Liver (tissue), 9 donors: Measurements from ENCODE around the gene BAIAP2. TPM values are rescaled to one million over a fixed set of nuclear protein-coding genes. Genes with fewer than 3 reads are reported as not detected.

ENCODE experiments used
- DNase-seq: peaks from one replicate; pipeline ENCODE4 v3.0.0-alpha.2; 2017; ENCODE audit warnings: low spot score
- H3K27ac ChIP-seq, 2 donors: one replicate each; pipeline ENCODE4 v1.7.0; 2013; ENCODE audit warnings: inconsistent platforms in 2 of 2, low read length in 2 of 2, control low read depth in 1 of 2, low read depth in 1 of 2, mild to moderate bottlenecking in 1 of 2
- H3K27me3 ChIP-seq, 4 donors: one replicate each; pipeline versions ENCODE4 v1.6.1 to v1.7.0; 2013; ENCODE audit warnings: low read length in 3 of 4, inconsistent platforms in 1 of 4, mild to moderate bottlenecking in 1 of 4, moderate library complexity in 1 of 4; ENCODE audit not compliant: control insufficient read depth in 4 of 4, insufficient read depth in 4 of 4
- H3K36me3 ChIP-seq, 4 donors: one replicate each; pipeline versions ENCODE4 v1.6.1 to v1.7.0; 2013; ENCODE audit warnings: low read length in 3 of 4, mild to moderate bottlenecking in 3 of 4, low read depth in 1 of 4, moderate library complexity in 1 of 4; ENCODE audit not compliant: control insufficient read depth in 4 of 4, insufficient read depth in 3 of 4
- H3K4me1 ChIP-seq, 4 donors: one replicate each; pipeline versions ENCODE4 v1.6.1 to v1.7.0; 2013; ENCODE audit warnings: low read length in 3 of 4, mild to moderate bottlenecking in 3 of 4, moderate library complexity in 1 of 4; ENCODE audit not compliant: control insufficient read depth in 4 of 4, insufficient read depth in 4 of 4
- H3K4me3 ChIP-seq, 3 donors: one replicate each; pipeline versions ENCODE4 v1.6.1 to v1.7.0; 2013; ENCODE audit warnings: low read length in 3 of 3, control low read depth in 1 of 3, low read depth in 1 of 3, mild to moderate bottlenecking in 1 of 3
- H3K9ac ChIP-seq, 2 donors: one replicate each; pipeline ENCODE4 v1.7.0; 2013; ENCODE audit warnings: low read length in 2 of 2, mild to moderate bottlenecking in 2 of 2, moderate library complexity in 2 of 2, control low read depth in 1 of 2, low read depth in 1 of 2
- H3K9me3 ChIP-seq, 4 donors: one replicate each; pipeline versions ENCODE4 v1.6.1 to v1.7.0; 2013; ENCODE audit warnings: low read length in 3 of 4; ENCODE audit not compliant: control insufficient read depth in 4 of 4
- FOXA2 ChIP-seq: IDR thresholded peaks from 2 replicates; pipeline ENCODE4 v1.6.1; 2016; ENCODE audit warnings: antibody characterized with exemption
- HNF4G ChIP-seq: IDR thresholded peaks from 2 replicates; pipeline ENCODE4 v1.6.1; 2016; ENCODE audit warnings: antibody characterized with exemption
- NR2F2 ChIP-seq: IDR thresholded peaks from 2 replicates; pipeline ENCODE4 v1.6.1; 2016; ENCODE audit warnings: antibody characterized with exemption
- SP1 ChIP-seq: IDR thresholded peaks from 2 replicates; pipeline ENCODE4 v1.6.1; 2018; ENCODE audit warnings: antibody characterized with exemption, mild to moderate bottlenecking
- TAF1 ChIP-seq: conservative IDR thresholded peaks from 2 replicates; pipeline ENCODE4 v1.6.1; 2016; ENCODE audit warnings: antibody characterized with exemption, mild to moderate bottlenecking
- YY1 ChIP-seq: IDR thresholded peaks from 2 replicates; pipeline ENCODE4 v1.6.1; 2016; ENCODE audit warnings: antibody characterized with exemption, mild to moderate bottlenecking
- WGBS: extraction: QIAGEN DNeasy Blood & Tissue Kit; methylation state at CpG from one replicate; pipeline ENCODE4 v1.1.7; 2013; 5-methylcytosine and 5-hydroxymethylcytosine counted together
- polyA plus RNA-seq, 2 donors: library from polyadenylated mRNA; stranded (reverse) in 1 of 2; unstranded in 1 of 2; fragments of 200-250 nt in 1 of 2; fragments of >200 nt in 1 of 2; fragmentation: Nextera tagmentation in 1 of 2; extraction: Ambion mirVana in 1 of 2; gene quantifications; one replicate each; pipeline versions ENCODE4 v1.2.1 to v1.2.3, GENCODE V29; 2013 to 2015
- total RNA-seq, 2 donors: library from RNA; depleted of rRNA; stranded (reverse); fragments of >200 nt; gene quantifications; one replicate each; pipeline ENCODE4 v1.2.3, GENCODE V29; 2014
- TF ChIP-seq, protein P1 (sequence below): IDR thresholded peaks from 2 replicates; pipeline ENCODE4 v1.6.1; 2016; ENCODE audit warnings: antibody characterized with exemption
- TF ChIP-seq, protein P2 (sequence below): IDR thresholded peaks from 2 replicates; pipeline ENCODE4 v1.6.1; 2016; ENCODE audit warnings: antibody characterized with exemption
- TF ChIP-seq, protein P3 (sequence below): fragments of 150-350 bp; IDR thresholded peaks from 2 replicates; pipeline ENCODE4 v1.5.1; 2017; ENCODE audit warnings: improper control_type of control experiment, low read depth, low read length; ENCODE audit not compliant: missing input control
- donor health status: healthy.
- donor health status: healthy.
- donor health status: healthy.
- donor health status: healthy.
- donor health status: healthy.

BAIAP2 gene
- total and polyA plus RNA-seq, 4 donors, result 8.1 to 61.3 (median 44.9) TPM

DNA sequence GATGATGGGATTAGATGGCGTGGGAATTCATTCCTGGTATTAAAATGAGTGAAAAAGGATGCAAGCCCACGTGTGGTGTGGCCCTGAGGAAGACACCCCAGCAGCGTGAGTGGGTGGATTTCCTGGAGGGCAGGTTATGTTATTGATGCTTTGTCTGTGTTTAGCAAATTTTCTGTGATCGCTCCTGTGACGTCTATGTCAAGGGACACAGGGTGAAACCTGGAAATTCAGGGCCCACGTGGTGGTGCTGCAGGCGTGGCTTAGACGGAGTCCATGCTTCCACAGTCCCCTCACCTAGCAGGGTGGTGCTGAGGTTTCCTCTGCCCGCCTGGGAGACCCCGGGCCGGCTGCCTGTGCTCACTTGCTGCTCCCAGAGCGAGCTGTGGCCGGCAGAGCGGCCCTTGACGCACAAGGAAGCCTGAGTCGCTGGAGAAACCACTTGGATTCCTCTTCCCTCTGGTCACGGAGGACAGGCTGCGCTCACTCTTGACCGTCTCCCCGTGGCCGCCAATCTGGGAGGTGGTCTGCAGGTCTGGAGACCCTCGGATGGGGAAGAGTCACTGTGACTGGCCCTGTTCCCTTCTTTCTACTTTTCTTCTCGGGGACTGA lies 23.4 kb downstream of the BAIAP2 start:
- H3K4me3 ChIP-seq, result no peak overlapping the region
- H3K9ac ChIP-seq, result no peak overlapping the region
- no peak overlapping the region for H3K27ac ChIP-seq
- H3K4me1 ChIP-seq, result peaks cover 0 to 6% (median 5%) of the 10 kb centered on the region in 4 donors
- no peaks in the 10 kb centered on the region for H3K9me3 ChIP-seq
- H3K27me3 ChIP-seq, result no peaks in the 10 kb centered on the region
- H3K36me3 ChIP-seq, result peaks cover 8 to 39% (median 12%) of the 10 kb centered on the region in 4 donors
- TF ChIP-seq NR2F2 (no peak), TAF1 (no peak), SP1 (no peak)
- TF ChIP-seq, protein P1, sequence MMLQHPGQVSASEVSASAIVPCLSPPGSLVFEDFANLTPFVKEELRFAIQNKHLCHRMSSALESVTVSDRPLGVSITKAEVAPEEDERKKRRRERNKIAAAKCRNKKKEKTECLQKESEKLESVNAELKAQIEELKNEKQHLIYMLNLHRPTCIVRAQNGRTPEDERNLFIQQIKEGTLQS, result no peak
- TF ChIP-seq, protein P2, sequence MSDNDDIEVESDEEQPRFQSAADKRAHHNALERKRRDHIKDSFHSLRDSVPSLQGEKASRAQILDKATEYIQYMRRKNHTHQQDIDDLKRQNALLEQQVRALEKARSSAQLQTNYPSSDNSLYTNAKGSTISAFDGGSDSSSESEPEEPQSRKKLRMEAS, result no peak
- WGBS, result 87% methylated on average over 23 of the region's 23 CpGs
- DNase-seq, result no peak

DNA sequence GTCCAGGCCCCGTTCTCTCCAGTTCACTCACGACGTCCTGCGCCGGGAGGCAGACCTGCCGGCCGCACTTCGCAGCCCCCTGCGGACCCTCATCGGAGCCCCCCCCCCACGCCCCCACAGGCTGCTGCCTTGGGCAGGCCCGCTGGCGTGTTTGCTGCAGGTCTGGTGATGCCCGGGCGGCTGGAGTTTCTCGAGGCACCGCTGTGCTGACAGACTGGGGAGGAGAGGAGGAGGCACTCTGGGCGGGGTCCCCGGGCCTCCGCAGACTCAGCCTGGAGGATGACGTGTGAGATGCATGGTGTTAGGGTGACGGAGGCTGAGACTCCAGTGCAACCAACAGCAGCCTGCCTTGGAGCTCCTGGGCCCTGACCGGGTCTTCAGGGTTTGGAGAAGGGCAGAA lies 24.1 kb downstream of the BAIAP2 start:
- WGBS, result 93% methylated on average over 23 of the region's 23 CpGs
- Histone ChIP-seq H3K9ac (no peak overlapping the region), H3K4me3 (no peak overlapping the region), H3K4me1 (peaks cover 3 to 13% (median 11%) of the 10 kb centered on the region in 4 donors), H3K9me3 (no peaks in the 10 kb centered on the region), H3K27me3 (no peaks in the 10 kb centered on the region), H3K27ac (no peak overlapping the region), H3K36me3 (peaks cover 8 to 39% (median 12%) of the 10 kb centered on the region in 4 donors)
- no peak for DNase-seq
- TF ChIP-seq HNF4G, result no peak

DNA sequence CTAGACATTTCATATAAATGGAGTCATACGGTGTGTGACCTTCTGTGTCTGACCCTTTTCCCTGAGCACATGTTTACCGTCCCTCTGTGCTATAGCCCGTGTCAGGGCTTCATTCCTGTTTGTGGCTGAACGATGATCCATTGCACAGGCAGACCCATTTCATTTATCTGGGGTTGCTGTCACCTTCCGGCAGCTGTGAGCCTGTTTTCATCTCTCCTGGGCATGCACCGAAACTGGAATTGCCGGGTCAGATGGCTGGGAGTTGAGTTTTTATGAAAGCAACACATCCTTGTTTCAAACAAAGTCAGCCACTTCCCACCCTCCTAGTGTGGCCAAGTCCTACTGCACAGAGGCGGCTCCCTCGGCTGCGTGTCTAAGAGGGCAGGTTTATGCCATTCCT lies 25.5 kb downstream of the BAIAP2 start:
- 92% methylated on average over 10 of the region's 10 CpGs for WGBS
- no peak overlapping the region for H3K4me3 ChIP-seq
- H3K9ac ChIP-seq, result no peak overlapping the region
- no peaks in the 10 kb centered on the region for H3K9me3 ChIP-seq
- H3K36me3 ChIP-seq, result peaks cover 8 to 31% (median 12%) of the 10 kb centered on the region in 4 donors
- H3K27me3 ChIP-seq, result no peaks in the 10 kb centered on the region
- TF ChIP-seq, protein P3, sequence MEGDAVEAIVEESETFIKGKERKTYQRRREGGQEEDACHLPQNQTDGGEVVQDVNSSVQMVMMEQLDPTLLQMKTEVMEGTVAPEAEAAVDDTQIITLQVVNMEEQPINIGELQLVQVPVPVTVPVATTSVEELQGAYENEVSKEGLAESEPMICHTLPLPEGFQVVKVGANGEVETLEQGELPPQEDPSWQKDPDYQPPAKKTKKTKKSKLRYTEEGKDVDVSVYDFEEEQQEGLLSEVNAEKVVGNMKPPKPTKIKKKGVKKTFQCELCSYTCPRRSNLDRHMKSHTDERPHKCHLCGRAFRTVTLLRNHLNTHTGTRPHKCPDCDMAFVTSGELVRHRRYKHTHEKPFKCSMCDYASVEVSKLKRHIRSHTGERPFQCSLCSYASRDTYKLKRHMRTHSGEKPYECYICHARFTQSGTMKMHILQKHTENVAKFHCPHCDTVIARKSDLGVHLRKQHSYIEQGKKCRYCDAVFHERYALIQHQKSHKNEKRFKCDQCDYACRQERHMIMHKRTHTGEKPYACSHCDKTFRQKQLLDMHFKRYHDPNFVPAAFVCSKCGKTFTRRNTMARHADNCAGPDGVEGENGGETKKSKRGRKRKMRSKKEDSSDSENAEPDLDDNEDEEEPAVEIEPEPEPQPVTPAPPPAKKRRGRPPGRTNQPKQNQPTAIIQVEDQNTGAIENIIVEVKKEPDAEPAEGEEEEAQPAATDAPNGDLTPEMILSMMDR, result no peak
- TF ChIP-seq, protein P1, result no peak
- TF ChIP-seq YY1 (no peak), FOXA2 (no peak)
- TF ChIP-seq, protein P2, result no peak
- peaks cover 13 to 26% (median 23%) of the 10 kb centered on the region in 4 donors for H3K4me1 ChIP-seq
- no peak overlapping the region for H3K27ac ChIP-seq
- DNase-seq, result no peak
